Activated CD8-positive, alpha-beta T cell treated with anti-CD3 and anti-CD28 coated beads for 36 hours (primary cell): ENCODE results near the gene DNAJC25. TPM values are rescaled to one million over a fixed set of nuclear protein-coding genes. Genes with fewer than 3 reads are reported as not detected.

ENCODE experiments used
- ATAC-seq: fragments of 200-7000 bp; cut with Tn5 transposase; one replicate; pipeline ENCODE4 v1.10.0; 2021; ENCODE audit warnings: mild to moderate bottlenecking, moderate library complexity
- CTCF ChIA-PET: fragments of 350-600 bp; sonication (Branson Sonifier 250); formaldehyde crosslinking; loops from one replicate; lab custom pipeline; 2021; ENCODE audit warnings: antibody characterized with exemption; lab: Charles Lee
- POLR2A ChIA-PET: fragments of 350-600 bp; sonication (Branson Sonifier 250); formaldehyde crosslinking; loops from one replicate; lab custom pipeline; 2021; ENCODE audit warnings: antibody characterized with exemption; lab: Charles Lee
- DNase-seq: peaks from one replicate; pipeline ENCODE4 v3.0.0-alpha.2; 2020
- H3K27ac Mint-ChIP-seq: one replicate; pipeline ENCODE4 v1.8.0; 2021; ENCODE audit warnings: mild to moderate bottlenecking, mixed read lengths
- H3K27me3 Mint-ChIP-seq: one replicate; pipeline ENCODE4 v1.8.0; 2021; ENCODE audit warnings: mixed read lengths
- H3K36me3 Mint-ChIP-seq: one replicate; pipeline ENCODE4 v1.8.0; 2021; ENCODE audit warnings: low read depth, mixed read lengths
- H3K4me1 Mint-ChIP-seq: one replicate; pipeline ENCODE4 v1.8.0; 2021; ENCODE audit warnings: low read depth, mixed read lengths
- H3K4me3 Mint-ChIP-seq: one replicate; pipeline ENCODE4 v1.8.0; 2021; ENCODE audit warnings: mild to moderate bottlenecking, moderate library complexity, mixed read lengths
- H3K9me3 Mint-ChIP-seq: one replicate; pipeline ENCODE4 v1.8.0; 2021; ENCODE audit warnings: mixed read lengths
- intact Hi-C: fragments of 100-400 bp; cut with micrococcal nuclease; formaldehyde crosslinking; loops from one replicate; pipeline ENCODE4 v1.10.0; 2022
- total RNA-seq, 2 experiments: library from RNA; stranded (reverse); gene quantifications; one replicate each; pipeline ENCODE4 v1.2.3, GENCODE V29; 2021
- TF ChIP-seq, protein P1 (sequence below): fragments of 200-600 bp; IDR thresholded peaks from one replicate; pipeline ENCODE4 v1.8.0; 2022; ENCODE audit warnings: antibody characterized with exemption, mild to moderate bottlenecking

The DNAJC25 gene
- total RNA-seq, 2 experiments from 2014 or later, result 9.6 to 11.0 TPM

DNA sequence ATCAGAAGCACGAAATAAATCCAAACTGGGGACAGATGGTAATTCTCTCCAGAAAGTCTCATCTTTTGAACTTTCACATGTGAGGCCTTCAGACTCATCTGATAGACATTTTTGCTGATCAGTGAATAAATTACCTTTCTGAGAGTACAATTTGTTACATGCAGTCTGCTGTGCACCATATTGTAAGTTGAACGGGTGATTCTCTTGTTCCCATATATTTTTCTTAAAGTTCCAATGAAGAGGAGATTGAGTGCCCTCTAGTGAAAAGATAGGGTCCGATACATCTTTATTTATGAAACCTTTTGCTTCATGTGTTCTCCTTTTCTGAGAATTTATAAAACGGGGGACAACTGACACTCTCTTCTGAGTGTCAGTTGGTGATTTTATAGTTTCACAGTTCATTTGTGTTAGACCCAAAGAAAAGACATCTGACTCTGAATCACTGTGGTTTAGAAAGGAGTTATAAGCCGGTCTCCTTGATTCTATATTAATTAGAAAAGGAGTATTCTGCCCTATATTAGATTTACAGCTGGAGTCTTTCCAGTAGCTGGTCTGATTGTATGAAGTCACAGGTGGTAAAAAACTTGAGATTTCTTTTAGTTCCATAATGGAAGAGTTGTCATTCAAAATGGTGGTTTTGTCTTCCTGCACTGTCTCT, 60.7 kb downstream of the DNAJC25 start:
- H3K9me3 Mint-ChIP-seq, result no peaks in the 10 kb centered on the region
- H3K4me1 Mint-ChIP-seq, result peaks cover 4% of the 10 kb centered on the region
- no peak overlapping the region for H3K27ac Mint-ChIP-seq
- ChIA-PET POLR2A (no interaction called here), CTCF (interaction anchor here (0.9 to 2.8 kb wide), 7 partner anchors 9 to 94 kb away, joined by 3 to 12 read pairs (median 5); no protein-coding TSS in a partner anchor)
- intact Hi-C loops, result loop anchor here (5.0 kb wide), 1 partner anchor 94 kb away; the partner anchor contains the start of gene PTGR1
- ATAC-seq (no peak), DNase-seq (no peak)
- H3K27me3 Mint-ChIP-seq, result no peaks in the 10 kb centered on the region
- H3K4me3 Mint-ChIP-seq, result no peak overlapping the region
- peaks cover 6% of the 10 kb centered on the region for H3K36me3 Mint-ChIP-seq
- TF ChIP-seq, protein P1, sequence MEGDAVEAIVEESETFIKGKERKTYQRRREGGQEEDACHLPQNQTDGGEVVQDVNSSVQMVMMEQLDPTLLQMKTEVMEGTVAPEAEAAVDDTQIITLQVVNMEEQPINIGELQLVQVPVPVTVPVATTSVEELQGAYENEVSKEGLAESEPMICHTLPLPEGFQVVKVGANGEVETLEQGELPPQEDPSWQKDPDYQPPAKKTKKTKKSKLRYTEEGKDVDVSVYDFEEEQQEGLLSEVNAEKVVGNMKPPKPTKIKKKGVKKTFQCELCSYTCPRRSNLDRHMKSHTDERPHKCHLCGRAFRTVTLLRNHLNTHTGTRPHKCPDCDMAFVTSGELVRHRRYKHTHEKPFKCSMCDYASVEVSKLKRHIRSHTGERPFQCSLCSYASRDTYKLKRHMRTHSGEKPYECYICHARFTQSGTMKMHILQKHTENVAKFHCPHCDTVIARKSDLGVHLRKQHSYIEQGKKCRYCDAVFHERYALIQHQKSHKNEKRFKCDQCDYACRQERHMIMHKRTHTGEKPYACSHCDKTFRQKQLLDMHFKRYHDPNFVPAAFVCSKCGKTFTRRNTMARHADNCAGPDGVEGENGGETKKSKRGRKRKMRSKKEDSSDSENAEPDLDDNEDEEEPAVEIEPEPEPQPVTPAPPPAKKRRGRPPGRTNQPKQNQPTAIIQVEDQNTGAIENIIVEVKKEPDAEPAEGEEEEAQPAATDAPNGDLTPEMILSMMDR, result peak; percentile 23

DNA sequence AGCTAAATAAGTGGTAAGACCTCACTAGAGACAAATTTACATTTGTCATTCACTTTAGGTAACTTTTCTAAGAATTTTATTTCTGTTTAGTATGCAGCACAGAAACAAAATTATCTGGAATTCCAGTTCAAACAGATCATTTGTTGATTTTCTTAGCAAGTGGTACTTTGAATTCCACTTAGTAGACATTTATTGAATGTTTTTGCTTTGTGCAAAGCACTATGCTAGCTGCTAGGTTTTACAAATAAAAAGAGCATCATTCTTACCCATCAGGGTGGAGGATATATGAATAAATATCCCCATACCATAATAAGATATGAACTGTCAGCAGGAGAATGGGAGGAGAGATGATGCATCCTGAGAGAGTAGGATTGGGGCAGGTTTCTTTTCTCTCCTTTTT, 65.7 kb downstream of the DNAJC25 start:
- Mint-ChIP-seq H3K27me3 (no peaks in the 10 kb centered on the region), H3K4me1 (peaks cover 5% of the 10 kb centered on the region), H3K4me3 (no peak overlapping the region), H3K36me3 (peaks cover 13% of the 10 kb centered on the region), H3K27ac (no peak overlapping the region), H3K9me3 (peaks cover 2% of the 10 kb centered on the region)
- TF ChIP-seq, protein P1, result no peak
- ATAC-seq (no peak), DNase-seq (no peak)
- POLR2A ChIA-PET, result no interaction called here
- CTCF ChIA-PET, result no interaction called here
- intact Hi-C loops, result no loop called here

DNA sequence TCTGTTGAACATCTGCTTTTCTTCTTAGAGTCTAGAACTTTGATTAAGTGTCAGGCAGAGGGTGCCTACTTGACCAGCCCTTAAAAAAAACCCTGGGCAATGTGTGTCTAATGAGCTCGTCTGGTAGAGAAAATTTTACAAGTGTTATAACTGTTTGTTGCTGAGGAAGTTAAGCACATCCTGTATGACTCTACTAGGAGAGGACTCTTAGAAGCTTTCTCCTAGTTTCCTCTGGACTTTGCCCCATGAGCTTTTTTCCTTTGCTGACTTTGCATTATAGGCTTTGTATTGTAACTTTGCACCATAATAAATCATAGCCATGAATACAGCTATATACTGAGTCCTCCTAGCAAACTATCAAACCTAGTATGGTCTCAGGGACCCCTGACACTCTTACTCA, 69.6 kb downstream of the DNAJC25 start:
- Mint-ChIP-seq H3K36me3 (peaks cover 12% of the 10 kb centered on the region), H3K27me3 (no peaks in the 10 kb centered on the region), H3K9me3 (peaks cover 2% of the 10 kb centered on the region), H3K4me3 (no peak overlapping the region), H3K4me1 (peaks cover 5% of the 10 kb centered on the region), H3K27ac (no peak overlapping the region)
- intact Hi-C loops, result no loop called here
- TF ChIP-seq, protein P1, result no peak
- POLR2A ChIA-PET, result no interaction called here
- ATAC-seq (no peak), DNase-seq (no peak)
- CTCF ChIA-PET, result interaction anchor here (1.0 to 2.0 kb wide), 4 partner anchors 9 to 67 kb away, joined by 3 to 5 read pairs (median 4); no protein-coding TSS in a partner anchor

Other genes starting within 250 kb of the DNAJC25 start
- 10 to 100 TPM; 71.6 to 79.6 TPM for gene ECPAS, start 147.0 kb upstream of the DNAJC25 start, total RNA-seq
- 1 to 10 TPM; 2.6 to 2.8 TPM for gene ZNF483, start 106.2 kb upstream of the DNAJC25 start, total RNA-seq
- gene PTGR1, start 31.7 kb upstream of the DNAJC25 start, total RNA-seq, result 1 to 10 TPM; 1.7 to 1.8 TPM
- gene GNG10, start 30.3 kb downstream of the DNAJC25 start, total RNA-seq, result 10 to 100 TPM; 14.3 to 17.2 TPM
- gene SHOC1, start 163.6 kb downstream of the DNAJC25 start, total RNA-seq, result not detected